ENCODE results near the gene IL17RD.

GRCh38 chr3:57048728-57049127 lies 116.4 kb downstream of the IL17RD start:
- TF ChIP-seq EZH2phosphoT487 (IDR thresholded peaks at IDR 0.05; ENCODE audit: insufficient read depth, low read depth), result no peak
- no peak for TF ChIP-seq EZH2 (IDR thresholded peaks at IDR 0.05; ENCODE audit: insufficient read depth, poor library complexity, severe bottlenecking)

Measured in GM23248 (cell line).